K562 (cell line): ENCODE data around the gene TTC39A. TPM values are rescaled to one million over a fixed set of nuclear protein-coding genes. Genes with fewer than 3 reads are reported as not detected.
A peak's percentile ranks its signal among the peaks of the same experiment; 100 is the strongest.

Experiments
- BRD4 ChIP-seq: fragments of 200-600 bp; sonication (generic); IDR thresholded peaks from 2 replicates; pipeline ENCODE4 v1.6.1; 2017; ENCODE audit warnings: inconsistent platforms
- CHCHD3 ChIP-seq: fragments of 250-450 bp; sonication (Bioruptor Pico); IDR thresholded peaks from 2 replicates; pipeline ENCODE4 v2.1.2; 2022; ENCODE audit warnings: mild to moderate bottlenecking
- YBX1 ChIP-seq: fragments of 450-650 bp; IDR thresholded peaks from 2 replicates; pipeline ENCODE4 v1.7.1; 2016; ENCODE audit warnings: mild to moderate bottlenecking
- polyA plus RNA-seq, 8 experiments: library from polyadenylated mRNA; depleted of rRNA in 4 of 8; stranded (reverse) in 5 of 8; unstranded in 3 of 8; fragments of >200 nt; fragmentation: Nextera tagmentation in 2 of 8; fragmentation: Illumina TruSeq in 1 of 8; extraction: Ambion mirVana in 2 of 8; extraction: Trizol in 1 of 8; gene quantifications; 2 replicates each; pipeline versions ENCODE4 v1.2.1 to v1.2.3, GENCODE V29; 2011 to 2014; ENCODE audit warnings: inconsistent platforms in 1 of 8, missing spikeins in 1 of 8
- total RNA-seq, 7 experiments: library from RNA; depleted of rRNA in 6 of 7; stranded (reverse); fragments of >200 nt in 6 of 7; fragmentation: Illumina TruSeq in 2 of 7; extraction: Trizol in 2 of 7; gene quantifications; 2 replicates each; pipeline versions ENCODE4 v1.2.1 to v1.2.3, GENCODE V29; 2011 to 2021; ENCODE audit warnings: low replicate concordance in 1 of 7
- TF ChIP-seq, protein P1 (sequence below): fragments of 450-650 bp; IDR thresholded peaks from 2 replicates; pipeline ENCODE4 v1.6.1; 2017; ENCODE audit warnings: antibody characterized with exemption, mild to moderate bottlenecking
- TF ChIP-seq, protein P2 (sequence below), 2 experiments: fragments of 450-650 bp in 1 of 2; sonication (generic) in 1 of 2; formaldehyde crosslinking in 1 of 2; IDR thresholded peaks; 2 replicates each; pipeline versions ENCODE4 v1.7.1 to v1.9.0; 2016 to 2022; ENCODE audit warnings: inconsistent platforms in 1 of 2, mild to moderate bottlenecking in 1 of 2, missing genetic modification reagents in 1 of 2

The TTC39A gene
- total and polyA plus RNA-seq, 9 of the 15 experiments (the other 6 are each of a cell fraction or from before 2014, with no cell fraction given) = 0.18 to 0.82 (median 0.35) TPM

DNA sequence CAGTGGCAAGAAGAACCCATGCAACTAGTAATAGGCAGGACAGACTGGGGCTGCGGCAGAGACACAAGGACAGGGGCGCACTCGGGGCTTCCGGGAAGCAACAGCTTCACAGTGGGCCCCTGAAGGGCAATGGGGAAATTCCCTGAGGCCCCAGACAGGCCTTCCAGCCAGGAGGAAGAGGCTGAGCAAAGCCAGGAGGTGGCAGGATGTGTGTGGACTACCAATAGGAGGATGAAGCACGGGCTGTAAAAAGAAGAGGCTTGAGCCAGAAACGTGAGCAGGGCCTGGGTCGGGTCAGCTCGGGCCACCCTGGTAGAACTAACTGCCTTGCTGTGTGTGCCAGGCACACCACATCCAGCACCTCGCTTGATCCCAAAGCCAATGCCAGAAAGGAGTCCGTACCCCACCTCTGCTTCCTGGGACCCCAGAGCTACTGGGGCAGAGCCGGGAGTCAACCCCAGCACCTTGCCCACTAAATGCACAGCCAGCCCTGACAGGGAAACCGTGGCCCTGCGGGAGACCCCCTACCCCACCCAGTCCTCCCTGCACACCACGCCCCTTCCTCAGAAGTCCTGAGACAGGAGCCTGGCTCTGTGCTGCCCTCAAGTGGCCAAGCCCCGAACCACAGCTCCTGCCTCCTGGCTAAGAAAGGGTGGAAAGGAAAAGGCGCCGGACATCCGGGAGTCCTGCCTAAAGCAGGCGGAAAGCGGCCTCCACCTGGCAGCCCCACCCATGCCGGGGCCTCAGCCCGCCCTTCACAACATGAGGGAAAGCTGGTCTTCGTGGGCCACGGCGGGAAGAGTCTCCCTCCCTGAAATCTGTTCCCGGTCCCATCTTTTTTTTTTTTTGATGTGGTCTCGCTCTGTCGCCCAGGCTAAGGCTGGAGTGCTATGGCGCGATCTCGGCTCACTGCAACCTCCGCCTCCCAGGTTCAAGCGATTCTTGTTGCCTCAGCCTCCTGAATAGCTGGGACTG is 33.7 kb downstream of the TTC39A start (continued):
- TF ChIP-seq, protein P1, sequence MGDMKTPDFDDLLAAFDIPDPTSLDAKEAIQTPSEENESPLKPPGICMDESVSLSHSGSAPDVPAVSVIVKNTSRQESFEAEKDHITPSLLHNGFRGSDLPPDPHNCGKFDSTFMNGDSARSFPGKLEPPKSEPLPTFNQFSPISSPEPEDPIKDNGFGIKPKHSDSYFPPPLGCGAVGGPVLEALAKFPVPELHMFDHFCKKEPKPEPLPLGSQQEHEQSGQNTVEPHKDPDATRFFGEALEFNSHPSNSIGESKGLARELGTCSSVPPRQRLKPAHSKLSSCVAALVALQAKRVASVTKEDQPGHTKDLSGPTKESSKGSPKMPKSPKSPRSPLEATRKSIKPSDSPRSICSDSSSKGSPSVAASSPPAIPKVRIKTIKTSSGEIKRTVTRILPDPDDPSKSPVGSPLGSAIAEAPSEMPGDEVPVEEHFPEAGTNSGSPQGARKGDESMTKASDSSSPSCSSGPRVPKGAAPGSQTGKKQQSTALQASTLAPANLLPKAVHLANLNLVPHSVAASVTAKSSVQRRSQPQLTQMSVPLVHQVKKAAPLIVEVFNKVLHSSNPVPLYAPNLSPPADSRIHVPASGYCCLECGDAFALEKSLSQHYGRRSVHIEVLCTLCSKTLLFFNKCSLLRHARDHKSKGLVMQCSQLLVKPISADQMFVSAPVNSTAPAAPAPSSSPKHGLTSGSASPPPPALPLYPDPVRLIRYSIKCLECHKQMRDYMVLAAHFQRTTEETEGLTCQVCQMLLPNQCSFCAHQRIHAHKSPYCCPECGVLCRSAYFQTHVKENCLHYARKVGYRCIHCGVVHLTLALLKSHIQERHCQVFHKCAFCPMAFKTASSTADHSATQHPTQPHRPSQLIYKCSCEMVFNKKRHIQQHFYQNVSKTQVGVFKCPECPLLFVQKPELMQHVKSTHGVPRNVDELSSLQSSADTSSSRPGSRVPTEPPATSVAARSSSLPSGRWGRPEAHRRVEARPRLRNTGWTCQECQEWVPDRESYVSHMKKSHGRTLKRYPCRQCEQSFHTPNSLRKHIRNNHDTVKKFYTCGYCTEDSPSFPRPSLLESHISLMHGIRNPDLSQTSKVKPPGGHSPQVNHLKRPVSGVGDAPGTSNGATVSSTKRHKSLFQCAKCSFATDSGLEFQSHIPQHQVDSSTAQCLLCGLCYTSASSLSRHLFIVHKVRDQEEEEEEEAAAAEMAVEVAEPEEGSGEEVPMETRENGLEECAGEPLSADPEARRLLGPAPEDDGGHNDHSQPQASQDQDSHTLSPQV = peak; percentile 68
- TF ChIP-seq, protein P2, sequence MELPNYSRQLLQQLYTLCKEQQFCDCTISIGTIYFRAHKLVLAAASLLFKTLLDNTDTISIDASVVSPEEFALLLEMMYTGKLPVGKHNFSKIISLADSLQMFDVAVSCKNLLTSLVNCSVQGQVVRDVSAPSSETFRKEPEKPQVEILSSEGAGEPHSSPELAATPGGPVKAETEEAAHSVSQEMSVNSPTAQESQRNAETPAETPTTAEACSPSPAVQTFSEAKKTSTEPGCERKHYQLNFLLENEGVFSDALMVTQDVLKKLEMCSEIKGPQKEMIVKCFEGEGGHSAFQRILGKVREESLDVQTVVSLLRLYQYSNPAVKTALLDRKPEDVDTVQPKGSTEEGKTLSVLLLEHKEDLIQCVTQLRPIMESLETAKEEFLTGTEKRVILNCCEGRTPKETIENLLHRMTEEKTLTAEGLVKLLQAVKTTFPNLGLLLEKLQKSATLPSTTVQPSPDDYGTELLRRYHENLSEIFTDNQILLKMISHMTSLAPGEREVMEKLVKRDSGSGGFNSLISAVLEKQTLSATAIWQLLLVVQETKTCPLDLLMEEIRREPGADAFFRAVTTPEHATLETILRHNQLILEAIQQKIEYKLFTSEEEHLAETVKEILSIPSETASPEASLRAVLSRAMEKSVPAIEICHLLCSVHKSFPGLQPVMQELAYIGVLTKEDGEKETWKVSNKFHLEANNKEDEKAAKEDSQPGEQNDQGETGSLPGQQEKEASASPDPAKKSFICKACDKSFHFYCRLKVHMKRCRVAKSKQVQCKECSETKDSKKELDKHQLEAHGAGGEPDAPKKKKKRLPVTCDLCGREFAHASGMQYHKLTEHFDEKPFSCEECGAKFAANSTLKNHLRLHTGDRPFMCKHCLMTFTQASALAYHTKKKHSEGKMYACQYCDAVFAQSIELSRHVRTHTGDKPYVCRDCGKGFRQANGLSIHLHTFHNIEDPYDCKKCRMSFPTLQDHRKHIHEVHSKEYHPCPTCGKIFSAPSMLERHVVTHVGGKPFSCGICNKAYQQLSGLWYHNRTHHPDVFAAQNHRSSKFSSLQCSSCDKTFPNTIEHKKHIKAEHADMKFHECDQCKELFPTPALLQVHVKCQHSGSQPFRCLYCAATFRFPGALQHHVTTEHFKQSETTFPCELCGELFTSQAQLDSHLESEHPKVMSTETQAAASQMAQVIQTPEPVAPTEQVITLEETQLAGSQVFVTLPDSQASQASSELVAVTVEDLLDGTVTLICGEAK (IDR thresholded peaks at IDR 0.05) = peak; percentile 77
- TF ChIP-seq, protein P2 (CRISPR knock-in tag; IDR thresholded peaks at IDR 0.05) = no peak
- TF ChIP-seq YBX1 (no peak), BRD4 (no peak), CHCHD3 (CRISPR knock-in tag) (no peak)
